Fibroblast of lung (primary cell): ENCODE measurements around the gene ATPAF2.

ENCODE experiments used
- CTCF ChIP-seq, 2 donors: IDR thresholded peaks in 1 of 2; conservative IDR thresholded peaks in 1 of 2; 1 replicate in 1 of 2; 2 replicates in 1 of 2; pipeline ENCODE4 v1.5.1; 2011 to 2012; ENCODE audit warnings: low read length in 2 of 2, control low read depth in 1 of 2, inconsistent platforms in 1 of 2, low read depth in 1 of 2, mild to moderate bottlenecking in 1 of 2
- EZH2 ChIP-seq: IDR thresholded peaks from 2 replicates; pipeline ENCODE4 v1.5.1; 2012; ENCODE audit warnings: low read length, control low read depth, mild to moderate bottlenecking; ENCODE audit errors: missing control alignments

GRCh38 chr17:18042983-18043382 lies 4.0 kb upstream of the ATPAF2 start:
- TF ChIP-seq EZH2, result no peak
- TF ChIP-seq CTCF (conservative IDR thresholded peaks at IDR 0.05 in 1 of 2, IDR thresholded peaks at IDR 0.05 in 1 of 2; ENCODE audit: low read depth in 1 of 2, low read length in 2 of 2), result no peak
